RWPE2 (cell line): Measurements from ENCODE around the gene CRIP1.
A peak's percentile ranks its signal among the peaks of the same experiment; 100 is the strongest.

Source experiments
- ATAC-seq: fragments of 200-7000 bp; cut with Tn5 transposase; 3 replicates; pipeline ENCODE4 v1.9.1; 2021; ENCODE audit warnings: low read depth
- DNase-seq: peaks from one replicate; pipeline ENCODE4 v3.0.0-alpha.2; 2020; ENCODE audit warnings: low spot score
- H3K27ac ChIP-seq: fragments of 450-650 bp; 2 replicates; pipeline ENCODE4 v1.5.1; 2017; ENCODE audit warnings: mild to moderate bottlenecking; ENCODE audit not compliant: poor library complexity, severe bottlenecking
- H3K27me3 ChIP-seq: fragments of 250-450 bp; sonication (Bioruptor Pico); 2 replicates; pipeline ENCODE4 v1.5.1; 2021; ENCODE audit warnings: mild to moderate bottlenecking, moderate library complexity; ENCODE audit not compliant: insufficient read depth, poor library complexity, severe bottlenecking
- H3K36me3 ChIP-seq: fragments of 250-450 bp; sonication (Bioruptor Pico); 2 replicates; pipeline ENCODE4 v1.5.1; 2020; ENCODE audit warnings: low read depth, mild to moderate bottlenecking, moderate library complexity
- H3K4me1 ChIP-seq: fragments of 250-450 bp; sonication (Bioruptor Pico); 2 replicates; pipeline ENCODE4 v1.5.1; 2021; ENCODE audit warnings: mild to moderate bottlenecking, moderate library complexity; ENCODE audit not compliant: insufficient read depth, poor library complexity, severe bottlenecking
- H3K4me3 ChIP-seq: fragments of 250-450 bp; sonication (Bioruptor Pico); 2 replicates; pipeline ENCODE4 v1.5.1; 2021; ENCODE audit warnings: mild to moderate bottlenecking, moderate library complexity; ENCODE audit not compliant: severe bottlenecking
- H3K9me3 ChIP-seq: fragments of 250-450 bp; sonication (Bioruptor Pico); 2 replicates; pipeline ENCODE4 v1.5.1; 2021; ENCODE audit warnings: mild to moderate bottlenecking, moderate library complexity; ENCODE audit not compliant: severe bottlenecking
- CTCF ChIP-seq: fragments of 450-650 bp; IDR thresholded peaks from one replicate; pipeline ENCODE4 v1.5.1; 2017; ENCODE audit warnings: mild to moderate bottlenecking, moderate library complexity; ENCODE audit not compliant: poor library complexity, severe bottlenecking

Gene CRIP1

DNA sequence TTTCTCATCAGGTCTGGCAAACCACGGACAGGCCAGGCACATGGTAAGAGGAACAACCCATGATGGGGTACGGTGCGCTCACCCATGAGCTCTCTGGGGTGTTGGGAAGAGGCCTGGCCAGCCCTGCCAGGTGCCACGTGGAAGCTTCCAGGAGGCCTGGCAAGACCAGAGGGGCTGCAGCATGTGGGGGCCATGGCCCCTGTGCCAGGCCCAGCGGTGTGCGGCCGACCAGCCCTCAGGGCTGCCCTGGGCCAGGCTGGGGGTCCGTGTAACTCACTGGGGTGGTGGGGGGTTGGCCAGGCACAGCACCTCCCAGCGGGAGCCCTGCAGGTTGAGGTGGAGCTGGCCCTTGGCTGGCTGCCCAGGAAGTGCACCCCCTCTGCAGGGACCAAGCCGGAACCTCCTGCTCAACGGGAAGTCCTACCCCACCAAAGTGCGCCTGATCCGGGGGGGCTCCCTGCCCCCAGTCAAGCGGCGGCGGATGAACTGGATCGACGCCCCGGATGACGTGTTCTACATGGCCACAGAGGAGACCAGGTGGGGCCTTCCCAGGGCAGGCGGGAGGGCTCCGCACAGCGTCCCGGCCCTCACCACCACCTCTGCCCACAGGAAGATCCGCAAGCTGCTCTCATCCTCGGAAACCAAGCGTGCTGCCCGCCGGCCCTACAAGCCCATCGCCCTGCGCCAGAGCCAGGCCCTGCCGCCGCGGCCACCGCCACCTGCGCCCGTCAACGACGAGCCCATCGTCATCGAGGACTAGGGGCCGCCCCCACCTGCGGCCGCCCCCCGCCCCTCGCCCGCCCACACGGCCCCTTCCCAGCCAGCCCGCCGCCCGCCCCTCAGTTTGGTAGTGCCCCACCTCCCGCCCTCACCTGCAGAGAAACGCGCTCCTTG is 17.0 kb upstream of the CRIP1 start:
- no peaks in the 10 kb centered on the region for H3K9me3 ChIP-seq
- H3K4me3 ChIP-seq = no peak overlapping the region
- no peak overlapping the region for H3K27ac ChIP-seq
- ATAC-seq (no peak), DNase-seq (no peak)
- H3K4me1 ChIP-seq = peaks cover 11% of the 10 kb centered on the region
- H3K27me3 ChIP-seq = no peaks in the 10 kb centered on the region
- peaks cover 44% of the 10 kb centered on the region for H3K36me3 ChIP-seq
- TF ChIP-seq CTCF = no peak

- DNase-seq (no peak), ATAC-seq (no peak)
- TF ChIP-seq CTCF = no peak
- peaks cover 34% of the 10 kb centered on the region for H3K36me3 ChIP-seq
- H3K4me3 ChIP-seq = no peak overlapping the region
- no peak overlapping the region for H3K27ac ChIP-seq
- H3K9me3 ChIP-seq = no peaks in the 10 kb centered on the region
- H3K4me1 ChIP-seq = peaks cover 5% of the 10 kb centered on the region
- H3K27me3 ChIP-seq = no peaks in the 10 kb centered on the region
Observed at GRCh38 chr14:105470350-105471296, 16.1 kb upstream of the CRIP1 start.

DNA sequence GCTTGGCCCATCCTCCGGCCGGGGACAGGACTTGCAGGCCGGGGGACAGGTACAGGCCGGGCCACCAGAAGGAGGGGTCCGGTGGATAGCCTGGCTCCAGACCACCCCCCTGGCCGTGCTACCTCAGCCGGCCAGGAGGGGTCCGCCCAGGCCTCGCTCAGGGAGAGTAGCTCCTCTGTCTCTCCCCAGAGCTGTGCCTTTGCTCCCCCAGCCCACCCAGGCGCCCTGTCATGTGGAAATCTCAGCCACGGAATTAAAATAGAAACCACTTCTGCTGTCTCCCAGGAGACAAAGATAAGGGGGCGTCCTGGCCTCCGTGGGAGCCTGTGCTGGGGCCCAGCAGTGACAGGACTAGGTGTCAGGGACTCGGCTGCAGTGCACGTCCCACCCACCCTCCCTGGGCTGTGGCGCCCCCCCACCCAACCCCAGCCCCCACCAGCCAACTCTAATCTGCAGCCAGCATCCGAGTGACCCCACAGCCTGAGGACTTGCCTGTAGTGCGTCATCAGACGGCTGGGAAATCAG is 15.3 kb upstream of the CRIP1 start:
- Histone ChIP-seq H3K36me3 (peaks cover 33% of the 10 kb centered on the region), H3K4me1 (peaks cover 6% of the 10 kb centered on the region), H3K27ac (no peak overlapping the region), H3K27me3 (no peaks in the 10 kb centered on the region), H3K4me3 (no peak overlapping the region), H3K9me3 (no peaks in the 10 kb centered on the region)
- no peak for DNase-seq
- ATAC-seq = no peak
- no peak for TF ChIP-seq CTCF

GRCh38 chr14:105471823-105472485 is 14.7 kb upstream of the CRIP1 start:
- no peak for TF ChIP-seq CTCF

More at GRCh38 chr14:105471823-105472485, 14.7 kb upstream of the CRIP1 start:
- ATAC-seq (no peak), DNase-seq (no peak)
- Histone ChIP-seq H3K36me3 (peaks cover 27% of the 10 kb centered on the region), H3K27ac (peak overlapping the region; percentile 89), H3K9me3 (no peaks in the 10 kb centered on the region), H3K27me3 (no peaks in the 10 kb centered on the region), H3K4me1 (peaks cover 12% of the 10 kb centered on the region), H3K4me3 (no peak overlapping the region)
